ENCODE measurements around the gene VPS41.

Gene VPS41

GRCh38 chr7:38716397-38716796 is 192.6 kb downstream of the VPS41 start:
- peak; percentile 47 for DNase-seq

GRCh38 chr7:38709123-38709522 is 199.9 kb downstream of the VPS41 start:
- DNase-seq: no peak

DNA sequence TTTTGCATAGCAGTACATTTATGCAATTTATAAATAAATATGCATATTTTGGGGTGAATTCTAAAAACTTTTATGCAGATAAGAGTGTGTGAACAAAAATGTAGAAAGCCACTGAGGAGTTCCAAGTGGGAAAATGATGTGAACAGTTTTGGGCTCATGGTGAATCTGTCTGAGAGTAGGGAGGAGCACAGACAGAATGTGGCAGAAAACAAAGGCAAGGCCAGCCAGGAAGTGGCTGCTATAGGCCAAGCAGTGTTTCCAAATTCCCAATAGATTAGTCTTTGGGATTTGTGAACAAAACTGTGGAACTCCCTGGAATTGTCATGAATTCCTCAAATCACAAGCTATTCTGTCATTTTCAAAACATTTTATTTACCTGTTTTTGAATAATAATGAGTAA is 204.2 kb downstream of the VPS41 start:
- no peak for DNase-seq

DNA sequence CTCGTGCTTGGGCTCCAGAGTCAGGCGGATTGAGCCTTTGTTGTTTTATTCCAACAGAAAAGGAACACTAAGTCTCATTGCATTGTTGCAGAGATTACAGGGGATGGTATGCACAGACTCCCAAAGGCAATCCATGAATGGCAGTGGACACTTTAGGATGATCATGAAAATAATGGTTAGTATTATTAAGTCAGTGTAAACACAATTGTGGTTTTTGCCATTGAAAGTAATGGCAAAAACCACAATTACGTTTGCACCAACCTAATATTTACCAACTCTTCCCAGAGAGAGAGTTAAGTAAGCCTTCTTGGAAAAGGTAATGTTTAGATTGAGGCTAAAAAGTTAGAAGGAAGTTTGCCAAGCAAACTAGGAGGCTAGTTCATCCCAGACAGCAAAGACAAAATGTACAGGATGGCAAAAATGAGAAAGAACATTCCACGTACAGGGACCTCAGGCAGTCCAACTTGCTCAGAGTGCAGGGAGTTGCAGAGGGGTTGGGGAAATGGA is 204.9 kb downstream of the VPS41 start:
- DNase-seq: no peak

DNA sequence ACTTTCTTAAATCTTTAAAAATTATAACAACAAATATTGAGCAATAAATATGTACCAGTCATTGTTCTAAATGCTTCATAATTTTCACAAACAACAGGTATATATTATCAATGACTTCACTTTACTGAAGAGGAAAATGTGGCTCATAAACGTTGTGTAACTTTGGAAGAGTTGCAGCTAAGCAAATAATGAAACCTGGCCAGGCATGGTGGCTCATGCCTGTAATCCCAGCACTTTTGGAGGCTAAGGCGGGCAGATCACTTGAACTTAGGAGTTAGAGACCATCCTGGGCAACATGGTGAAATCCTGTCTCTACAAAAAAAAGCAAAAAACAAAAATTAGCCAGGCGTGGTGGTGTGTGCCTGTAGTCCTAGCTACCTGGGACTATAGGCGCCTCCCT is 205.9 kb downstream of the VPS41 start:
- no peak for DNase-seq

- DNase-seq: no peak
These were observed 206.9 kb downstream of the VPS41 start for GRCh38 chr7:38702002-38702535.

DNA sequence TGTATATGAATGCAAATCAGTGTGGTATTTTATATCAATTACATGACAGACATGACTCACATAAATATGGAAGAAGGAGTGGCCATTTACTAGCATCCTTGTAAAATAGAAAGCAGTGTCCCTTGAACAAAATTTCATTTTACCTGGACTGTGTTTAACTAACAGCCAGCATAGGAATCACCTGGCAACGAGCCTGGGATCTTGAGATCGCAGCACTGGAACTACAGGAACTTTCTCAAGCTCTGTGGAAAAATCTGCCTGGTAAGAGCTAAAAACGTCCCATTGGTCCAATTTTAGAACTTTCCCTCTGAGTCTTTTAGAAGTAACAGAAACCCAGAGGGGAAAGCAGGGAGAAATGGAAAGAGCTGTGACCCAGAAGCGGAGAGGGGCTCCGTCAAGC is 208.9 kb downstream of the VPS41 start:
- DNase-seq: no peak

DNA sequence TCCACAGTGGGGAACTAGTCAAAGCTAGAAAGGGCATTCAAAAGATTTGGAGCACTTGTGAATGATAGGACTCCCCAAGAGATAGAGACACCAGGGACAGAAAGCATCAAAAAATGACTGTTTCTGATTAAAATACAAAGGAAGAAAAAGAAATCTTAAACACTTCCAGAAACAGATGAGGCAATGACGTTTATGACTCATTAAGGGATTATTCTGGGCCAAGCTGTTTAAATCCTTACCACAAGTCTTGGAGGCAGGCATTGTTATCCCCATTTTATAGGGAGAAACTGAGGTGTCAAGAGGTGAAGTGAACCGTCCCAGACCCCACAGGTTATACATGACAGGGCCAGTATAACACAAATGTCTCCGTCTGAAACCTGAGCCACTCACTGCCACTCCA is 209.5 kb downstream of the VPS41 start:
- peak; percentile 65 for DNase-seq

- no peak for DNase-seq
These were observed 214.7 kb downstream of the VPS41 start for GRCh38 chr7:38694326-38694725.

DNA sequence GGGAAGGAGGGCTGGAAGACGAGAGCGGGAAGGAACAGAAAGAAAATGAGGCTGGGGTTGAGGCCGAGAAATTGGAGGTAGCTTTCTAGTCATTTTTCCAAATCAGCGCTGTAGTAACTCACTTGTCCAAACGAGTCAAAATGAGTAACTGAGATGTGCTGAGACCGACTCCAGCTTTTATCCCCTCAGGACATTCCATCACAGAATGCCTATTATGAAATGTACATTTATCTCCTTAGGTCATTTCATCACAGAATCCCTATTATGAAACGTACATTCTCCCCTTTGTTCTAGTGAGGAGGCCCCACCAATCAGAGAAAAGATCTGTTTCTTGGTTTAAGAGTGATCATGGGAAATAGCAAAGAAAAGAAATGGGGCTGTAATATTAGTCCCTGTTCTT is 222.1 kb downstream of the VPS41 start:
- DNase-seq: no peak

GRCh38 chr7:38685851-38686250 is 223.1 kb downstream of the VPS41 start:
- no peak for DNase-seq

DNA sequence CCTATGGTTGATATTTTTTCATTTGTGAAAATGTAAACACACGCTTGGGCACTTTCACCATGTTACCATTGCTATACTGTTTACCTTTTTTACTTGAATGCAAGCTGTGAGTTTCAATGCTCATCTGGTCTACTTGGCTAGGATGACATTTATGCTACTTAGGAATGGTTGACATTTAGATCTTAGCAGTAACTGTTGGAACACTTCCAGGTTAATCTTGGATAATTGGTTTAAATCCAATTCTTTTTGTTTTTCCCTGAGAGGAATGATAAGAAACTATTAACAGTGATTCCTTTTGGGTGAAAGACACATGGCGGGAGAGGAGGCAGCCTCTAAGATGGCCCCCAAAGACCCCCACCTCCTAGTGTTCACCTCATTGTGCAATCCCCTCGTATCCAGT is 226.4 kb downstream of the VPS41 start:
- peak; percentile 94 for DNase-seq

DNA sequence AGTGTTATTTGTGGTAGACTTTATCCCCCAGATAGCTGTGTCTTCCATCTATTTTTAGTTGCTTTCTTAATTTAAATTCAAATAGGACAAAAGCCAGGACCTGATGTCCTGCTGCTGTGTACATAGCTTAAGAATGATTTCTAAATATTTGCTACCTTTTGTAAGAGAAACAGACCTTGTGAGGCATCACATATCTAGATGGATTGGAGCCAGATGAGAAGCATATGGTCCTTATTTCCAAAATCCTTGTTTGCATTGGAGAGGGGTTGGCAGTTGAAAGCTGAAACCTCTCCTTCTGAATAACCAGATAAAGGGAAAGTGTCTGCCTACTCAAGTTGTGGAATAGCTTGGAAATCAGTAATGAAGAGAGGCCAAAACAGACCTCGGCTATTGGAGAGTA is 227.1 kb downstream of the VPS41 start:
- peak; percentile 77 for DNase-seq

DNA sequence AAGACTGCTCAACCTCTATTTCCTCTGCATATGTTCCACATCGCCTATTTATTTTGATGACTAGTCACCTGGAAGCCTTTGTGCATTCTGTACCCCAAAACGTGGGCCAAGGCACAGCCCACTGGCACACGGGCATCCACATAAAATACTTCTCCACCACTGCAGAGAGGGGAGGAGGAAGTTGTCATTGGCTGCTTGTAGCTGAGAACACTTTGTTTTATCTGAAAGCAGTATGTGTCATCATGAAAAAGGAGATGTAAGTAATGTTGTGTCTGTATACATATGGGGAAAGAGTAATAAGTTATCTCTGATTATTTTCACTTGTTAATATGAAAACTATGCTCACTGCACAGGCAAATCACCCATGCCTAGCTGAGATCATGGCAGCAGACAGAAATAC is 229.6 kb downstream of the VPS41 start:
- no peak for DNase-seq

GRCh38 chr7:38678698-38679054 is 230.3 kb downstream of the VPS41 start:
- DNase-seq: no peak

GRCh38 chr7:38677981-38678697 is 230.9 kb downstream of the VPS41 start:
- DNase-seq: no peak

DNA sequence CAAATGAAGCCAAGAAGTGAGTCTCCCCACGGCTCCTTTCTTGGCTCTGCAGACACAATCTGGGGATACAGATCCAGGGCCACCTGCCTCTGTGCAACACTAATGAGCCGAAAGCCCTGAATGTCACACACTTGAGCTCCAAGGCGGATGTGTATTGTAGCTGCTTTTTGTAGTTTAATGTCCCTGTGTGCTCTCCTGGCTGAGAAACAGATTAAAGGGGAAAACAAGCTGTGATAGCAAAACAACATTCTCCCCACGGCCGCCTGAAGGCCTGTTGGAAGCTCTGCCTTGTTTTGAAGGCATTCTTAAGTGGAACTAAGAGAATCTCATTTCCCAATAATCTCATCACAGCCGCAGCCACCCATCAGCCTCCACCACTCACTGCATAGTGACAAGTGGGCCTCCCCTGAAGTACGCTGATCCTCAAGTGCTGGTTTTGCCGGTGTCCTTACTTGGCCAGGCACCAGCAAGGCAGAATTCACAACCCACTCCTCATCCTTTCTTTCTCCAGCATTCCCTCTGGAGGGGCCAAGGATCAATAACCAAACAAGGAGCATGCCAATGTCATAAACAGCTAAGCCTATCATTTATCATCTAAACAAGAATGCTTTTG is 233.4 kb downstream of the VPS41 start:
- peak; percentile 93 for DNase-seq

DNA sequence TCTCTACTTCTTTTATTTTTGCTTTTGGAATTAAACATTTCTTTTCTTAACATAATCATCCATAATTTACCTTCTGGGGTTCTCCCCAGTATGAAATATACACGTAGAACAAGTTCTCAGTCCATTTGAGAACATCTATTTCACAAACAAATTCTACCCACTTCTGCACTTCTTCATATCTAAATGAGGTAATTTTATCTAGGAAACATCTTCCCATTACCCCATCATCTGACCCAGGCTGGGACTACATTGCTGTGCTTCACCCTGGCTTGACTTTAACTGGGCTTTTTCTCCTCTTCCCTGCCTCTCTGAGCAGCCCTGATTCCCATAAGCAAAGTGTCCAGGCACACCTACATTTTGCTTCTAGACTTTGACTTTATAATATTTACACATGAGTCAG is 234.5 kb downstream of the VPS41 start:
- no peak for DNase-seq

DNA sequence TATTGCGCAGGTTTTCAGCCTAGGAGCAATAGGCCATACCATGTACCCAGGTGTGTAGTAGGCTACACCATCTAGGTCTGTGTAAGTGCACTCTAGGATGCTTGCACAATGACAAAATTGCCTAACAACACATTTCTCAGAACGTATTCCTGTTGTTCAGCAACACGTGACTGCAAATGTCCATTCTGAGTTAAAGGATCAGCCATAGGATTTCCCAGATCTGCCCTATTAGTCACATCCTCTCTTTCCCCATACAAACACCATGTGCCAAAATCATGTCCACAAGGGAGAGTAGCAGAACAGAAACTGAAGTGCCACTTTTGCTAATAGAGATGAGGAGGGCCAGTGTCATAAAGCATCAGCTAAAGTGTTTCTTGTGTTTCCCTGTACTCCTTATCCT is 235.2 kb downstream of the VPS41 start:
- DNase-seq: no peak
